CD4-positive, alpha-beta T cell treated with Interleukin-6 for 4 hours (primary cell): Measurements from ENCODE around the gene CLCA2.
A peak's percentile ranks its signal among the peaks of the same experiment; 100 is the strongest.

Experiments used
- DNase-seq: peaks from one replicate; pipeline ENCODE4 v3.0.0-alpha.2; 2020; ENCODE audit warnings: mixed read lengths

Gene CLCA2

DNA sequence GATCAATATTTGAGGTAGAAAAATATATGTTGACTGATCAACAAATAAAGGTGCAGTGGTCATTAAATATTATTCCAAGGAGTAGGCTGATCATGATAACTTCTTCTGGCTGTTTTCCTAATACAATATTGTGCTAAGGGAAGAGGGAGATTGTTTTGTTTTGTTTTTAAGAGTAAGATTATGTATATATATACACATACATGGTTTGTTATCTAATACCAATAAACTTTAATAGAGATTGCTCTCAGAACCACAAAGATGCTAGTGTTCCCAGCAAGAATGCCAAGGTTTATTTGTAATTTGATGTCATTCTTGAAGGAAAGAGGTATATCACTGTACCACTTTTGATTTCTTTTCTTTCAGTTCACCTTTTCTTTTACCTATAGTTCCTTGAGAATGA lies 10.1 kb downstream of the CLCA2 start:
- DNase-seq, result no peak

DNA sequence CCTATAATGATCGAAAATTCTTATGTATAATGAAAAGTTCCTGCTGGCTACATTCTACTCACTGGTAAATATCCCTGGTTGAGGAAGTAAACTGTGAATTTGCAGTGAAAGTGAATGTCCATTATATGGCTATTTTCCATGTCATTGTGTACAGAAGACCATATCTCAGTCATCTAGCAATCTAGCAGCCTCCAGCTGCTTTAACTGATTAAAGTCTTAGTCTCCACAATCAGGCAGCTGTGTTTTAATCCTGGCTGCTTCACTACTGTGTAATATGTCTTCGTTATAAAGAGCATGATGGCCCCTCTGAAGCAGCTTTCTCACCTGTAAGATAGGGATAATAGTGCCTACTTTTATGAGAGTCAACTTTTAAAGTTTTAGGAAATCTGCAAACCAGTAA lies 11.4 kb downstream of the CLCA2 start:
- DNase-seq, result no peak

DNA sequence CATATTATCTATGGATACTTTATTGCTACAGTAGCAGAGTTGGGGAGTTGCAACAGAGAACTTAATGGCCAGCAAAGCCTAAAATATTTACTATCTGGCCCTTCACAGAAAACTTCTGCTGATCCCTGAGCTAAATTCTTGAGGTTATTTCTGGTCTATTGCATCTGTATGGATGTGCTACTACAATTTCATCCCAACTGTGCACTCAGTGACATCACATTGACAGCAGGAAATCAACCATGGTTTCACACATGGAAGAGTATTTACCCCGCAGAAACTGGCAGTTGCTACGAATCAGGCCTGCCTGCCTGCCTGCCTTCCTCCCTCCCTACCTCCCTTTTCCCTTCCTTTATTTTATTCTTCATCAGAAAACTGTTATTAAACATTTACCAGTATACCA lies 12.1 kb downstream of the CLCA2 start:
- DNase-seq, result no peak

DNA sequence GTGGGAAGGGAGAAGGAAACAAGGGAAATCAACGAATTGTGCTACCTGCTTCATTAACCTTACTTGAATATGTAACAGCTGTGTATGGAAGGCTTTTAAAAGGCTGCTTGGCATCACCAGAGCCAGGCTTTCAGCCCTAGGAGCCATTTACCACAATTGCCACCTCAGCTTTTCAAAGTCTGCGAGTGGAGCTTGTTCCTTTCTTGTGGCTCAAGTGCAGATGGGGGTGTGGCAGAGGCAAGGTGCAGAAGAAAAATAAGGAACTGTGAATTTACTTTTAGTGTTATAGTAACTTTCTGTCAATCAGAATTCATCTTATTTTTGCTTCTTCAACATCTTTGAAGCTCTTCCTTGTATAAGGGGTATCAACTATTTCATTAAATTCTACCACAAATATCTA lies 17.6 kb downstream of the CLCA2 start:
- peak; percentile 46 for DNase-seq

DNA sequence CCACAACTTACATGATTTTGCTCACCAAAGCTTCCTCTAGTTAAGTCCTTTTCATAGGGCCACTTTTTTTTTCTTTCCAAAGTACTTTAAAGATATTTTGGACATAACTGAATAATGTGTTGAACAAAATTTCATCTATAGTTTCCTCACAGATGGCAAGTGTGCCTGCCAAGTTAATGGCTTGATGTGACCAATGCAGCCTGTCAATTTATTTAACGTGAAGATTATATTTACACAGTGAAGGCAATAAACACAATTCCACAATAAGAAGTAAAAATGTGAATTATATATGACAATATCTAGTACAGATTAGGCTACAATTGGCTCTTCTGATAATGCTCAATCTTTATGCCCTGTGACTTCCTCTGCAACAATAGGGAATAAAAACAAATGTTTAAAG lies 18.0 kb downstream of the CLCA2 start:
- DNase-seq, result no peak

DNA sequence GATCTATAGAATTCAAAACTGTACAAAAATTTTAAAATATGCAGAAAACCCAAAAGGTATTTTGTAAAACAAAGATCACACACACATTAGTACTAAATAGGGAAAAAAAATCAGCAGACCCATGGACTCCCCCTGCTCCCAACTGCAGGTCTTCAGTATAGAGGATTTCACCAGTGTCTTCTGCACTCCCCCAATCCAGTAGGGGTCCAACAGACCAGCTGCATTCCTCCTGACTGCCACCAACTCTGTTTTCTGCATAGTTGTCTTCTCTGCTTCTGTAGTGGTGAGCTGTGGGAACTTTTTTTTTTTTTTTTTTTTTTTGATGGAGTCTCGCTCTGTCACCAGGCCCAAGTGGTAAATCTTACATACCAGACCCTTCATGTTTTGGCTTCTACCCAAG lies 21.9 kb downstream of the CLCA2 start:
- DNase-seq, result no peak

DNA sequence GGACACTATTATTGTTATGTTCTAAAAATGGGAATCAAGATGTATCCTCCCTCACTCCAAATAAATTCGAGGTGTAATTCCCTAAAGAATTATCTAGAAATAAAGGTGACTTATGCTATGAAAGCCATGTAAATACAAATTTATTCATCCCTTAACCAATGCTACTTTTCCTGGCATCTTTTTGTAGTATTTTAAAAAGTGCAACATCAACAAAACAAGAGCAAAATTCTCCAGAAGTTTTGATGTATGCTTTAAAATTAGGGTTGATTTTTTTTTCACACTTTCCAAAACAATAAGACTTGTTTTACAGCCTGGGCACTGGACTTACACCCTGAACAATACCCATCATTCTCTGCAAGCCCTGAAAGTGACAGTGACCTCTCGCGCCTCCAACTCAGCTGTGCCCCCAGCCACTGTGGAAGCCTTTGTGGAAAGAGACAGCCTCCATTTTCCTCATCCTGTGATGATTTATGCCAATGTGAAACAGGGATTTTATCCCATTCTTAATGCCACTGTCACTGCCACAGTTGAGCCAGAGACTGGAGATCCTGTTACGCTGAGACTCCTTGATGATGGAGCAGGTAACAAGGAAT lies 23.3 kb downstream of the CLCA2 start:
- no peak for DNase-seq

DNA sequence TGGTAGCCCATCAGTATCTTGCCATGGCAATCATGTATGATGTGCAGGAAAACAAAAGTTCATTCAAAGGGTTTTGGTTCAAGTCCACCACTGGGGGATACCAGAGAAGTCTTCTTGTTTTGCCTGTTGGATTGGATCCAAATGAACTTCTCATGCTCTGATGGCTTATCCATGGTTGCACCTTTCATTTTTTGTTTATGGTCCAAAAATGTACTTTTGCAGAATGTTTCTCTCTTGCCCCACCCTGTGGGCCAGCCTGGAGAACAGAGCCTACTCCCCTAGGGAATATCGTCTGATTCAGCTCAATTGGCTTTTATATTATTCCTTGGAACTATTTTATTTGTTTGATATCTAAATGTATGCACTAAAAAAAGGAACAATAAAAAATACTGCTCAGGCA lies 24.7 kb downstream of the CLCA2 start:
- no peak for DNase-seq

DNA sequence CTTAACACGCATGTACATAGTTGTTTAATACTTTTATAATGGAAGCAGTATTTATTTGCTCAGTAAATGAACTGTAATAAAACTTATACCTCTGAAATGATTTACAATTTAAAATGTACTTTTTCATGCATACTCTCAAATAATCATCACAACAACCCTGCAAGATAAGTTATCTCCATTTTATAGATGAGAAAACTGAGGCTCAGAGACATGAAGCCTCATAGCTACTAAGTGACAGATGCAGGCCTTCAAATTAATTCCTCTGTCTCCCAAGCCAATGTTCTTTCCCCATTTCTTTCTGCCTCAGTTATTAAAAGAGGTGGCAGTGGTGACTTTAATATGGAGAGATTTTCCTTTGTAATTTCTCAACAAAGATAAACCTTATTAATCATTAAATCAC lies 25.1 kb downstream of the CLCA2 start:
- no peak for DNase-seq

DNA sequence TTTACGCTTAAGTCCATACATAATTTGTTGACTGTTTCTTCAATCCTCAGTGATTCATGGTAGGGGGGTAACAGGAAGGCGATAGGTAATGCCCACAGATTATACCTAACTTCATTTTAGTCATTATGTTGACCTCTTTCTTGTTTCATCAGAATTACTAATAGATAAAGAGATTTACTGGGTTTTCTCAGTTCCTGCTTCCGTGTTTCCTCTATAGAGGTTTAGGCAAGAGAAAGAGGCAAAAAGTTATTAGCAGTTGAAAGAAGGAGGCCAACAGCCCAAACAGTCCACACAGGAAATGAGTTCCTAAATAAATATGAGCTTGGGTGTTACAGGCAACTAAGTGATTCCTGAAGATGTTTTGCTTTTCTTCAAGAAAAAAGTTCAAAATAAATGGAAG lies 26.9 kb downstream of the CLCA2 start:
- no peak for DNase-seq

DNA sequence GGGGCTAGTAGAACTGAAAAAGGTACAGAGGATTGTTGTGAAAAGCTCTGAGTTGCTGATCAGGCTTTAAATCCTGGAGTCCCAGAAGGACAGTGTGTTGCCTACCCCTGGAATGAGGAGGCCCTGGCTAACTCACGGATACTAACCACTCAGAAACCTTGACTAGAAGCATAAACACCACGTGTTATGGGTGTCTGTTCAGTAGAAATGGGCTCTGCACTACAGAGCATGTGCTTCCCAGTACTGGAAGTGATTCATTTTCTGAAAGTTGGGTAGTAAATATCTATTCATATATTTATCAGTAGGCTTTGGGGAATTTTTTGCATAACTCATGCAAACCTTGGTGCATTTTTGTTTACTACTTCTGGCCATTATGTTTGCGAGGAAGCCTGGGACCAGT lies 29.7 kb downstream of the CLCA2 start:
- DNase-seq, result no peak

DNA sequence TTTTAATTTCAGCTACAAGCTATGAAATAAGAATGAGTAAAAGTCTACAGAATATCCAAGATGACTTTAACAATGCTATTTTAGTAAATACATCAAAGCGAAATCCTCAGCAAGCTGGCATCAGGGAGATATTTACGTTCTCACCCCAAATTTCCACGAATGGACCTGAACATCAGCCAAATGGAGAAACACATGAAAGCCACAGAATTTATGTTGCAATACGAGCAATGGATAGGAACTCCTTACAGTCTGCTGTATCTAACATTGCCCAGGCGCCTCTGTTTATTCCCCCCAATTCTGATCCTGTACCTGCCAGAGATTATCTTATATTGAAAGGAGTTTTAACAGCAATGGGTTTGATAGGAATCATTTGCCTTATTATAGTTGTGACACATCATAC lies 31.1 kb downstream of the CLCA2 start:
- DNase-seq, result no peak

DNA sequence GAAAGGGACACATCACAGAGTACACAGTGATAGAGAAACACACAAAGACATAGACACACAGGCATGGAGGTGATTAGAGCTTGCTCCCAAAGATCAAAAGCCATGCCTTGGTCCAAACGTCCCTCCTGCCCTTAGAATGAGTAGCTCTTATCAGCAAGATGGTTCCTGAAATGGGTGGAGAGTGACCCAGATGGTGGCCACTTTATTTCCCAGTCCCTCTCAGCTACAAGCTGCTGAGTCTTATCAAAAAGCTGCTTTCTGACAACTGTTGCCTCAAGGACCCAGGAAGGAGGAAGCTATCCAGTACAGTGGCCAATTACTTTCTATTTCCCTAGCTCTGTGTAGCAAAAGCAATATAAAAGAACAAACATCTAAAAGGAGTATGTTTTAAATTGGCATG lies 37.0 kb downstream of the CLCA2 start:
- DNase-seq, result no peak

DNA sequence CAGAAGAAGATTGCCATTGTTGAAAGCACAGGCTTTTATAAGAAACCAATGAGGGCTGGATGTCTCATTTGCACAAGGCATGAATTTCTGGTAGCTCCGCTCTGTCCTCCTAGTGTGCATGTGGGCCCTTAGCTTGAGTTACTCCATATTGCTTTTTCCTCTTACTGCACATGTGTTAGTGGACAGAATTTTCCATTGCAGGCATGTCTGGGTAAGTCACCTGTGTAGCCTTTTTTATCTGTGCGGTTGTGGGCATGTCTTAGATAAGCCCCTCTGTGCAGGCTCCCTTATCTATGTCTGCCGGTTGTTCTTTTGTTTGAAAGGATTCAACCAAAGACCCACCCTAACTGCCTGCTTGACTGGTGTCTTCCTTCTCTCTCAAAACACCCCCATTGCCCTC lies 37.5 kb downstream of the CLCA2 start:
- no peak for DNase-seq

DNA sequence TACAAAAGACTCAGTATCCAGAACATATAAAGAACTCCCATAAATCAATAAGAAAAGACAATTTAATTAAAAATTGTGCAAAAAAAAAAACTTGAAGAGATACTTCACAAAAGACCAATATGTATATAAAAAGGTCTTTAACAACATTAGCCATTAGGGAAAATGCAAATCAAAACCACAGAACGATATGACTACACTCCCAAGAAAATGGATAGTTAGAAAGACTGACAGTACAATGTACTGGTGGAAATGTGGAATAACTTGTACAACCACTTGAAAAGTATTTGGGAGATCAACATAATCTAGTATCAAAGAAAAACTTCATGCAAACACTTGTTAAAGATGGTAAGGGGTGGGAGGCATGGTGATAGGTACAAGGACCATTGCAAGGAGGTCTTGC lies 40.8 kb downstream of the CLCA2 start:
- no peak for DNase-seq

DNA sequence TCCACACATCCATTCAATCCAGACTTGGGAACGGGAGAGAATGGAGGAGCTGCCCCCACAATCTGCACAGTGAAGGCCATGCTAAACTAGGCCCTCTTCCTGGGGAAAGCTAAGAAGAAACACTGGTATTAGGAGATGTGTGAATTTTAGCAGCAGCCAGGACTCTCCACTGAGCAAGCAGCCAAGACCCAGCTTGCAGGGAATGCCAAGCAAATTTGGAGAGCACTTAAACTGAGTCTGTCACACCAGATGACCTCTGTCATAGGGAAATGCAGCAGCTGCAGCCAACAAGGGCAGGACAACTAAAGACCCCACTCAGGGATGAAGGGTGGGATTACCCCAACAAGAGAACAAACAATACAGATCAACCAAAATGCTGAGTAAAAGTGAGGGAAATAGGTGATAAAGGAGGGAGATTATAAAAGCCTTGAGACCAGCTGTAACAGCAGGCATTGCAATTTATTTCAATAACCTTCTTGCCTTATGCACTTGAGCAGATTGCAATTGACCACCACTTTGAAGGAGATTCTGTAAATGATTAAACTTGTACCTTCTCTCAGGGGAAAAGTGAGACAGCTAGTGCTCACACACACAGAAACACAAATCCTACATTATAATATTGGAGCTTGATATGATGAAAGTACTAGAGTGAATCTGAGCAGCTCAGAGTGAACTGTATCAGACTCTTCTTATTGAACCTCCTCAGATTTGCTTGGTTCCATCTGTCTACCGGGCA lies 42.3 kb downstream of the CLCA2 start:
- no peak for DNase-seq

DNA sequence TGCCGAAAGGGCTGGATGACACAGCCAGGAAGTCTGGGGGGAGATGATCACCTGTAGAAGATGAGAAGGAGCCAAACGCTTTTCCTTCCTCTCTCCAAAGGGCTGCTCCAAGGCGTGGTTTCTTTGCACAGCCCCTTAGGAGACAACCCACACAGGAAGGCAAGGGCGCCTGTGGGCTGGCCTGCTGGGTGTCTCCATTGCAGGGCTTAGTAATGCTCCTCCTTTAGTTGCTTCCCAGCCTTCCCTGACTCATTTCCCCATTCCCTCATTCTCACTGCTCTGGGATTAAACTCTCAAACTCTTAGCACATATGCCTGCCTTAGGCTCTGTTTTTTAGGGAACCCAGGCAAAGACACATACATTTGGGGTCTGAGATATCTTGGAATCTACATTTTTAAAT lies 43.0 kb downstream of the CLCA2 start:
- no peak for DNase-seq

DNA sequence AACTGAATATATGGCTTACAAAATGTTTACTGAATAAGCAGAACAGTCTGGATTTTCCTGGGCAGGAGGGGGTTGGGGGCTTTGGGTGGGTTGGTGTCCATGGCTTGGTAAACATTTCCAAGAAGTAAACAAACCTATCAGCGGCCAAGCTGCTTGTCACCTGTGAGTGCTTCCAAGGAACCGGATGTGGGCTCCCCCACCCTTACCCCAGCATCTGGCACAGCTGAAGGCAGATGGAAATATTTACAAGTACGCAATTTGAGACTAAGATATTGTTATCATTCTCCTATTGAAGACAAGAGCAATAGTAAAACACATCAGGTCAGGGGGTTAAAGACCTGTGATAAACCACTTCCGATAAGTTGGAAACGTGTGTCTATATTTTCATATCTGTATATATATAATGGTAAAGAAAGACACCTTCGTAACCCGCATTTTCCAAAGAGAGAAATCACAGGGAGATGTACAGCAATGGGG lies 44.6 kb downstream of the CLCA2 start, which contains the start of gene CLCA1:
CLCA1 (plus strand) TSS at position 427 of the 477 bp plus-strand sequence; CDS start at position 472, 45 bp downstream.
- no peak for DNase-seq

DNA sequence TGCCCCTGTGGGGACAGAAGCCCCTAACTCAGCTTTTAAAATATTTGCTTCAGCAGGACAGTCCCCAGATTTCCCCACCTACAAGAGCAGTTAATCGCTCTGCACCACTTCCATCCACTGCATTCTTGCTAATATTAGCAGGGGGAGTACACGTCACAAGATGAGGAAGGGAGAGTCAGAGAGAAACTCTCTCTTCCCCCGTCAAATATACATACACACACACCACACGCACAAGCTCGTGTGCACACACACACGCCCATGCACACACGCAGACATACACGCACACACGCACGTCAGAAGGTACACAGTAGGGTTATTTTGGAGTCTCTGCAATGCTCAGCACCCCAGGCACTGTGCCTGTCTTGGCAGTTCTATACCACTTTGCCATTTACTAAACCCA lies 46.9 kb downstream of the CLCA2 start:
- no peak for DNase-seq

DNA sequence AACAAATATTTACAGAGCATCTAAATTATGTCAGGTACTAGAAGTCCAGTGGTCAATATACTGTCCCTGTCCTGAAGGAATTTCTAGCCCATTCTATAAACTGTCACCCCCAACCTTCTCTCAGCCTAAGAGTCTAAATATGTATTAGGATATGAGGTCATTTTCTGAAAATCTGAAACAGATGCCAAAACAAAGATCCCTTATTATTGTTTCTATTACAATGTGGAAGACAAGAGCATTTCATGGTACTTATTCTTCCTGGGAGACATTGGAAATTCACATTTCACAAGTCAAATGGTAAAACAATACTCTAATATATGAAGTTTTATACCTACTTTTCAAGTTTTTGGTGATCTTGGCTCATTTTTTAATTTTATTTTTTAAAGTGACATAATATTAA lies 47.3 kb downstream of the CLCA2 start:
- no peak for DNase-seq

DNA sequence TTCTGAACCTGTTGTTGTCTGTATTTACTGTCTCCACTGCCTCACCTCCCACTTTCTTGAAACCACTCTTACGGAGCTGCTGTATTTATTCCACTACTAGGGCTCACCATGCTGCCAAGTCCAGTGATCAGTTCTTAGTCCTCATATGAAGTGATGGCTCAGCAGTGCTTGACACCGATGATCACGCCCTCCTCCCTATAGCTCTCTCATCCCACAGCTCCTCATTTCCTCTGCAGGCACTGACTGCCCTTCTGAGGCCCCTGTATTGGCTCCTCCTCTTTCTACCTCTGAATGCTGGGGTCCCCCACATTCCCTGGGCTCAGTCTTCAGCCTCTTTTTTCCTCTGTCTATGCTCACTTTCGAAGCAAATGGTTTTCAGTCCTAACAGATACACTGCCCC lies 48.2 kb downstream of the CLCA2 start:
- DNase-seq, result no peak

DNA sequence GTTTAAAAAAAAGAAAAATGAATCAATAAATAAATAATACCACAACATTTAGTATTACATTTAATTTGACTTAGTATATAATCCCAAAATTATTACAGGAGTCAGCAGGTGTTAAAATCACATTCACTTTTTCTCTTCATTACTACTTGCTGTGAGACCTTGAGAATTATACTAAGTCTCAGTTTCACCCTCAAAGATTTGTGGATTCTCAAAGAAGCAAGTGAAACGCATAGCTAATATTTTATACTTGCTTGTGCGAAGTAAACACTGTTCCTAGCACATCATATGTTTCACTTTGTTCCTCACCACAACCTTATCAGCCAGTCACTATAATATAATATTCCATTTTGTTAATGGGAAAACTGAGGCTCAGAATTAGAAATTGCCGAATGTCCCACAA lies 48.8 kb downstream of the CLCA2 start:
- DNase-seq, result no peak

DNA sequence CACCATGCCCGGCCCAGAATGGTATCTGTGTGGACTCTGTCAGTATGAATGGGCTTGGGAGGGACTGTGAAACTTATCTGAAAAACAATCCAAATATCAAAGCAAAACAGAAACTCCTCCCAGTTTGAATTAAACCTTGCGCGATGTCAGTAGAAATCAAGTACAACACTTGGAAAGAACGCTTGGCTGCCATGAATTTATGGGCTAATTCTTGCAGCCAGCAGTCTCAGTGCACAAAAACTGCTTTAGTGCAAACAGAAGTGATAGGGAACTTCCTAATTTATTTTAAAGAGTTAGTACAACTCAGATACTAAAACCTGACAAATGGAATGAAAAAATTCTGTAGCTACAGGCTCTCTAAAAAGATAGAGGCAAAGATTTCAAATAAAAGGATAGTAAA lies 53.3 kb downstream of the CLCA2 start:
- DNase-seq, result no peak

DNA sequence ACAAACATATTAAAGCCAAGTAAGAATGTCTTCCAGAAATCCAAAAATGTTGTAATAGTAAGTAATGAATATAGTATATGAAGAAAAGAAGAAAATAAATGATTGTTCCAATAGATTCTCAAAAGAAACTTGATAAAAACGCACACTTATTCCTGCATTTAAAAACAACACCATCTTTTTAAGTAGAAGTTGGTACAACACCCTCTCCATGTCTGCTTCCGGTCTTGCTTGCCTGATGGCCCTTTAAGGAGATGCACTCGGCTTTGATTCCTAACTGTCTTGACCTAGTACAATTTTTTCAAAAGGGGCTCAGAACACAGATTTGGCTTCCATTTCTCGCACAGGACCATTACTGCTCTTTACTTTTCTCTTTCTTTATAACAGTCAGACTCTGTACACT lies 53.7 kb downstream of the CLCA2 start:
- DNase-seq, result no peak
